B cell (primary cell): ENCODE measurements around the gene ITPR1. TPM values are rescaled to one million over a fixed set of nuclear protein-coding genes. Genes with fewer than 3 reads are reported as not detected.

ENCODE experiments used
- ATAC-seq: fragments of 200-7000 bp; cut with Tn5 transposase; one replicate; pipeline ENCODE4 v1.10.0; 2021; ENCODE audit warnings: low read depth, mild to moderate bottlenecking, moderate number of reproducible peaks, moderate library complexity
- CTCF ChIA-PET: fragments of 350-600 bp; sonication (Branson Sonifier 250); formaldehyde crosslinking; loops from one replicate; lab custom pipeline; 2021; ENCODE audit warnings: antibody characterized with exemption, inconsistent platforms; lab: Charles Lee
- POLR2A ChIA-PET: fragments of 350-600 bp; sonication (Branson Sonifier 250); formaldehyde crosslinking; loops from one replicate; lab custom pipeline; 2021; ENCODE audit warnings: antibody characterized with exemption; lab: Charles Lee
- DNase-seq: peaks from one replicate; pipeline ENCODE4 v3.0.0; 2013
- H2AFZ ChIP-seq: 2 replicates; pipeline ENCODE4 v1.6.1; 2012; ENCODE audit warnings: mild to moderate bottlenecking, low read depth, low read length; ENCODE audit not compliant: insufficient read depth, poor library complexity, severe bottlenecking
- H3K27ac ChIP-seq, 2 donors: 1 replicate in 1 of 2; 2 replicates in 1 of 2; pipeline ENCODE4 v1.5.1; 2012 to 2013; ENCODE audit warnings: low read length in 2 of 2, mild to moderate bottlenecking in 2 of 2, moderate library complexity in 1 of 2
- H3K27me3 ChIP-seq, 4 experiments: fragments of 200-600 bp in 1 of 4; sonication (generic) in 1 of 4; replicated peaks in 1 of 4; 1 replicate in 2 of 4; 2 replicates in 2 of 4; pipeline versions ENCODE4 v1.6.1 to v1.7.0; 2013 to 2016; ENCODE audit warnings: low read length in 3 of 4, mild to moderate bottlenecking in 2 of 4, mixed read lengths in 1 of 4, moderate library complexity in 1 of 4; ENCODE audit not compliant: insufficient read depth in 4 of 4, control insufficient read depth in 3 of 4; ENCODE audit errors: control extremely low read depth in 1 of 4
- H3K36me3 ChIP-seq, 2 experiments: replicated peaks in 1 of 2; 1 replicate in 1 of 2; 2 replicates in 1 of 2; pipeline versions ENCODE4 v1.6.1 to v1.7.1; 2013; ENCODE audit warnings: low read length in 1 of 2; ENCODE audit not compliant: insufficient read depth in 2 of 2, control insufficient read depth in 1 of 2; ENCODE audit errors: control extremely low read depth in 1 of 2, extremely low read depth in 1 of 2
- H3K4me1 ChIP-seq, 2 donors: fragments of 200-600 bp in 1 of 2; sonication (generic) in 1 of 2; 1 replicate in 1 of 2; 2 replicates in 1 of 2; pipeline versions ENCODE4 v1.5.1 to v1.6.1; 2013 to 2017; ENCODE audit warnings: low read length in 2 of 2; ENCODE audit not compliant: control insufficient read depth in 2 of 2, insufficient read depth in 2 of 2
- H3K4me2 ChIP-seq: replicated peaks from 2 replicates; pipeline ENCODE3; 2012; ENCODE audit warnings: mild to moderate bottlenecking, low read depth, low read length; ENCODE audit not compliant: poor library complexity, severe bottlenecking
- H3K4me3 ChIP-seq, 5 experiments: fragments of 200-600 bp in 1 of 5; sonication (generic) in 1 of 5; 1 replicate in 3 of 5; 2 replicates in 2 of 5; pipeline versions ENCODE4 v1.5.1 to v1.7.0; 2011 to 2016; ENCODE audit warnings: low read length in 4 of 5, mild to moderate bottlenecking in 4 of 5, low read depth in 2 of 5, control low read depth in 1 of 5, moderate library complexity in 1 of 5; ENCODE audit not compliant: insufficient read depth in 1 of 5; ENCODE audit errors: control extremely low read depth in 1 of 5, extremely low read depth in 1 of 5
- H3K79me2 ChIP-seq: fragments of 200-600 bp; sonication (generic); one replicate; pipeline ENCODE4 v1.6.0; 2016; ENCODE audit warnings: low read length; ENCODE audit not compliant: control insufficient read depth, insufficient read depth
- H3K9ac ChIP-seq: fragments of 200-600 bp; sonication (generic); 2 replicates; pipeline ENCODE4 v1.6.1; 2017; ENCODE audit warnings: mild to moderate bottlenecking, low read length, moderate library complexity
- H3K9me3 ChIP-seq, 3 donors: one replicate each; pipeline versions ENCODE4 v1.6.1 to v1.7.1; 2013; ENCODE audit warnings: low read length in 2 of 3; ENCODE audit not compliant: control insufficient read depth in 2 of 3, insufficient read depth in 1 of 3; ENCODE audit errors: control extremely low read depth in 1 of 3
- H4K20me1 ChIP-seq: 2 replicates; pipeline ENCODE4 v1.6.0; 2012; ENCODE audit warnings: mild to moderate bottlenecking, low read length; ENCODE audit not compliant: insufficient read depth, control insufficient read depth, poor library complexity, severe bottlenecking
- H3K27ac Mint-ChIP-seq: one replicate; pipeline ENCODE4 v1.8.0; 2021; ENCODE audit warnings: mixed read lengths
- H3K27me3 Mint-ChIP-seq: one replicate; pipeline ENCODE4 v1.8.0; 2021; ENCODE audit warnings: mixed read lengths
- H3K4me1 Mint-ChIP-seq: one replicate; pipeline ENCODE4 v1.8.0; 2021; ENCODE audit warnings: mixed read lengths
- H3K4me3 Mint-ChIP-seq: one replicate; pipeline ENCODE4 v1.8.0; 2021; ENCODE audit warnings: mixed read lengths
- H3K9me3 Mint-ChIP-seq: one replicate; pipeline ENCODE4 v1.8.0; 2022; ENCODE audit warnings: mixed read lengths; ENCODE audit not compliant: insufficient read depth
- EZH2 ChIP-seq: IDR thresholded peaks from 2 replicates; pipeline ENCODE4 v1.6.1; 2012; ENCODE audit warnings: borderline replicate concordance, low read depth, mild to moderate bottlenecking, moderate library complexity, low read length; ENCODE audit not compliant: insufficient read depth, poor library complexity, severe bottlenecking
- WGBS: methylation state at CpG from one replicate; pipeline ENCODE4 v1.1.5; 2013; ENCODE audit warnings: missing lambda C conversion rate; ENCODE audit not compliant: insufficient coverage; 5-methylcytosine and 5-hydroxymethylcytosine counted together
- intact Hi-C: fragments of 100-400 bp; cut with micrococcal nuclease; formaldehyde crosslinking; loops from one replicate; pipeline ENCODE4 v1.10.0; 2022
- polyA plus RNA-seq: library from polyadenylated mRNA; depleted of rRNA; stranded (reverse); fragments of >200 nt; gene quantifications from 2 replicates; pipeline ENCODE4 v1.2.3, GENCODE V29; 2012
- total RNA-seq, 2 donors: library from RNA; stranded (reverse); fragments of 120-200 nt in 1 of 2; gene quantifications; 1 replicate in 1 of 2; 2 replicates in 1 of 2; pipeline versions ENCODE4 v1.2.3 to v1.2.4, GENCODE V29; 2013 to 2022
- TF ChIP-seq, protein P1 (sequence below): fragments of 200-600 bp; IDR thresholded peaks from one replicate; pipeline ENCODE4 v1.8.0; 2022; ENCODE audit warnings: antibody characterized with exemption, mild to moderate bottlenecking

ITPR1 gene
- total and polyA plus RNA-seq, 2 donors (not counting 1 experiment from before 2014, with no cell fraction given): 64.0 to 332 TPM

DNA sequence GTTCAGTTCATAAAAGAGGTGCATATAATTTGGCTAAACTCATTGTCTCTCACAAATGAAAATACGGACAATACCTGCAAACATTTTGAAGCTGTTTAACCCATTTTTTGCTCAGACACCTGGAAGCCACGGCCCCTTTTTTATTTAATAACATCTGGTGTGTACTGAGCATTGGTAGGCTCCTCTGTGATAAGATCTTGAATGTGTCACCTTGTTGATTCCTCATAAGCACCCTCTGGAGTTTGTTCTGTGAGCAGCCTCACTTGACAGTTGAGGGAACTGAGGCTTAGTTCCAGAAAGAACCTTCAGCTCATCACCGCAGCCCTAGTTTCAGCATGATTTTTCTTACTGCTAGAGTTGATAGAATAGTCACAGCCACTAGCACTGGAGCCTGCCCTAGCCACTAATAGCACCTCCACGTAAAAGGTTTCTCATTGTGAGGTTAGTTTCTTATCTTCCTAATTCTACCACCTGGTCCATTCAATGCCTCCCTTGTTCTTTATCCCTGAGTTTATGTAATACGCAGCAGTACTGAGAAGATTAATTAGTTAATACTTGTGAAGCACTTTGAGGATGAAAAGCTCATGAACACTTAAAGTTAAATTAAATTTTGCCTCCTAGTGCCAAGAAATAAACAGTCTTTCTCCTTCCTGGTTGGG lies 71.9 kb downstream of the ITPR1 start:
- WGBS: no CpG with 5 or more reads among the region's 5 CpGs
- Histone ChIP-seq H3K27me3 (no peaks in the 10 kb centered on the region), H4K20me1 (peaks cover 98% of the 10 kb centered on the region), H3K4me3 (no peak overlapping the region), H3K4me1 (peaks cover 0 to 7% of the 10 kb centered on the region in 2 donors), H3K27ac (no peak overlapping the region), H3K9me3 (no peaks in the 10 kb centered on the region), H2AFZ (no peak overlapping the region), H3K9ac (no peak overlapping the region), H3K4me2 (no peak overlapping the region), H3K79me2 (peaks cover 97% of the 10 kb centered on the region), H3K36me3 (peaks cover 0 to 4% of the 10 kb centered on the region in 2 experiments)
- Mint-ChIP-seq H3K27ac (no peak overlapping the region), H3K4me3 (no peak overlapping the region), H3K27me3 (no peaks in the 10 kb centered on the region), H3K4me1 (peaks cover 64% of the 10 kb centered on the region), H3K9me3 (no peaks in the 10 kb centered on the region)
- POLR2A ChIA-PET: no interaction called here
- intact Hi-C loops: no loop called here
- ATAC-seq (no peak), DNase-seq (no peak)
- CTCF ChIA-PET: interaction anchor here (1.0 to 1.5 kb wide), 3 partner anchors 15 to 69 kb away, joined by 3 to 5 read pairs (median 3); no protein-coding TSS in a partner anchor
- no peak for TF ChIP-seq EZH2
- TF ChIP-seq, protein P1, sequence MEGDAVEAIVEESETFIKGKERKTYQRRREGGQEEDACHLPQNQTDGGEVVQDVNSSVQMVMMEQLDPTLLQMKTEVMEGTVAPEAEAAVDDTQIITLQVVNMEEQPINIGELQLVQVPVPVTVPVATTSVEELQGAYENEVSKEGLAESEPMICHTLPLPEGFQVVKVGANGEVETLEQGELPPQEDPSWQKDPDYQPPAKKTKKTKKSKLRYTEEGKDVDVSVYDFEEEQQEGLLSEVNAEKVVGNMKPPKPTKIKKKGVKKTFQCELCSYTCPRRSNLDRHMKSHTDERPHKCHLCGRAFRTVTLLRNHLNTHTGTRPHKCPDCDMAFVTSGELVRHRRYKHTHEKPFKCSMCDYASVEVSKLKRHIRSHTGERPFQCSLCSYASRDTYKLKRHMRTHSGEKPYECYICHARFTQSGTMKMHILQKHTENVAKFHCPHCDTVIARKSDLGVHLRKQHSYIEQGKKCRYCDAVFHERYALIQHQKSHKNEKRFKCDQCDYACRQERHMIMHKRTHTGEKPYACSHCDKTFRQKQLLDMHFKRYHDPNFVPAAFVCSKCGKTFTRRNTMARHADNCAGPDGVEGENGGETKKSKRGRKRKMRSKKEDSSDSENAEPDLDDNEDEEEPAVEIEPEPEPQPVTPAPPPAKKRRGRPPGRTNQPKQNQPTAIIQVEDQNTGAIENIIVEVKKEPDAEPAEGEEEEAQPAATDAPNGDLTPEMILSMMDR: no peak

DNA sequence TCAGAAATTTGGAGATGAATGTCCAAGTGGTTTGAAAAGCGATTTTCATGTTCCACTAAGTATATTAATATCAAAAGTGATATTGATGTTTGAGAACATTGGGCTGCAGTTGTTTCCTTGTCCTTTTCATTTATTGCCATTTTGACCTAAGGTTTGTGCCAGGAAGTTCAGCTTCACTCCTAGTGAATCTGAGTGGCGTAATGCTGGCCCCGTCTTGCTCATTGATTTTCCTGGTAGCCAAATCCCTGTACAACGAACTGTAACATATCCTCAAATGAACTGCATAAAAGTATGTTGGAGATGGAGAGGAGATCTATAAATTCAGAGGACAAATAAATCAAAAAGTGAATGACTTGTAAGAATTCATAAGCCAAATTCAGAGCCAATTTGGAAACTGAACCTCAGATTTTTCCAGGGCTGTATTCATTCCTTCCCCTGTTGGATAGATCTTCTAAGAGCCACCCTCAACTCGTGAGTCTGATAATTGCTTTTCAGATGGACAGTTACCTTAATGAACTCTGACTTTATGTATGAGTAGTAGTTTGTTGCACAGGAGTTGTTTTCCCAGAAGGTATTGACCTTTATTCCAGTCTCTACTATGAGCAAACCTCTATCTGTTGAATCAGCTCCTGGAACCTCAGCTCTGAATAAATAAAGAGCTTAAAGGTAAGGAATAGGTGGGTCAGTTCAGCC lies 72.8 kb downstream of the ITPR1 start:
- peaks cover 0 to 11% of the 10 kb centered on the region in 2 donors for H3K4me1 ChIP-seq
- Mint-ChIP-seq H3K27me3 (no peaks in the 10 kb centered on the region), H3K9me3 (no peaks in the 10 kb centered on the region), H3K4me3 (no peak overlapping the region), H3K27ac (no peak overlapping the region), H3K4me1 (peaks cover 65% of the 10 kb centered on the region)
- POLR2A ChIA-PET: no interaction called here
- H3K9ac ChIP-seq: no peak overlapping the region
- no peak for TF ChIP-seq EZH2
- TF ChIP-seq, protein P1: no peak
- CTCF ChIA-PET: interaction anchor here (1.0 to 1.5 kb wide), 3 partner anchors 16 to 68 kb away, joined by 3 to 5 read pairs (median 3); no protein-coding TSS in a partner anchor
- H3K27ac ChIP-seq: no peak overlapping the region
- WGBS: no CpG with 5 or more reads among the region's 5 CpGs
- intact Hi-C loops: no loop called here
- no peak for ATAC-seq
- peaks cover 0 to 4% of the 10 kb centered on the region in 2 experiments for H3K36me3 ChIP-seq
- no peak for DNase-seq
- peaks cover 97% of the 10 kb centered on the region for H3K79me2 ChIP-seq
- no peak overlapping the region for H3K4me3 ChIP-seq
- no peaks in the 10 kb centered on the region for H3K27me3 ChIP-seq
- no peak overlapping the region for H2AFZ ChIP-seq
- no peaks in the 10 kb centered on the region for H3K9me3 ChIP-seq
- no peak overlapping the region for H3K4me2 ChIP-seq
- H4K20me1 ChIP-seq: peaks cover 99% of the 10 kb centered on the region
